GM12801 (cell line): ENCODE data around the gene SP7.

Experiments used
- TF ChIP-seq, protein P1 (sequence below): IDR thresholded peaks from one replicate; pipeline ENCODE4 v1.5.1; 2011; ENCODE audit warnings: control low read depth; ENCODE audit not compliant: insufficient read length; ENCODE audit errors: extremely low read depth

The SP7 gene

GRCh38 chr12:53288322-53288721 lies 47.8 kb downstream of the SP7 start:
- TF ChIP-seq, protein P1, sequence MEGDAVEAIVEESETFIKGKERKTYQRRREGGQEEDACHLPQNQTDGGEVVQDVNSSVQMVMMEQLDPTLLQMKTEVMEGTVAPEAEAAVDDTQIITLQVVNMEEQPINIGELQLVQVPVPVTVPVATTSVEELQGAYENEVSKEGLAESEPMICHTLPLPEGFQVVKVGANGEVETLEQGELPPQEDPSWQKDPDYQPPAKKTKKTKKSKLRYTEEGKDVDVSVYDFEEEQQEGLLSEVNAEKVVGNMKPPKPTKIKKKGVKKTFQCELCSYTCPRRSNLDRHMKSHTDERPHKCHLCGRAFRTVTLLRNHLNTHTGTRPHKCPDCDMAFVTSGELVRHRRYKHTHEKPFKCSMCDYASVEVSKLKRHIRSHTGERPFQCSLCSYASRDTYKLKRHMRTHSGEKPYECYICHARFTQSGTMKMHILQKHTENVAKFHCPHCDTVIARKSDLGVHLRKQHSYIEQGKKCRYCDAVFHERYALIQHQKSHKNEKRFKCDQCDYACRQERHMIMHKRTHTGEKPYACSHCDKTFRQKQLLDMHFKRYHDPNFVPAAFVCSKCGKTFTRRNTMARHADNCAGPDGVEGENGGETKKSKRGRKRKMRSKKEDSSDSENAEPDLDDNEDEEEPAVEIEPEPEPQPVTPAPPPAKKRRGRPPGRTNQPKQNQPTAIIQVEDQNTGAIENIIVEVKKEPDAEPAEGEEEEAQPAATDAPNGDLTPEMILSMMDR: no peak

DNA sequence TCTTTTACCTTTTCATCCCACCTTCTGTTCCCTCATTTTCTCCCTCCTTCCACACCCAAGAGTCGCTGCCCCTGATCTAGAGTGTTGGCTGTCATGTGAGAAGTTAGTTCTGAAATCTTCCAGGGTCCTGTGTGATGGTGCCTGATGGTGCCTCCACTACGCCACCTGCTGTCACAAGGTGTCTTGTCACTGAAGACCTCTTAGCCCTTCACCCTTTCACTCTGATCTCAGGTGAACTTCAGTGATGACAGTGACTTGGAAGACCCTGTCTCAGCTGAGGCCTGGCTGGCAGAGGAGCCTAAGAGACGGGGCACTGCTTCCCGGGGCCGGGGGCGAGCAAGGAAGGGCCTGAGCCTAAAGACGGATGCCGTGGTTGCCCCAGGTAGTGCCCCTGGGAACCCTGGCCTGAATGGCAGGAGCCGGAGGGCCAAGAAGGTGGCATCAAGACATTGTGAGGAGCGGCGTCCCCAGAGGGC lies 48.4 kb downstream of the SP7 start:
- TF ChIP-seq, protein P1: no peak

DNA sequence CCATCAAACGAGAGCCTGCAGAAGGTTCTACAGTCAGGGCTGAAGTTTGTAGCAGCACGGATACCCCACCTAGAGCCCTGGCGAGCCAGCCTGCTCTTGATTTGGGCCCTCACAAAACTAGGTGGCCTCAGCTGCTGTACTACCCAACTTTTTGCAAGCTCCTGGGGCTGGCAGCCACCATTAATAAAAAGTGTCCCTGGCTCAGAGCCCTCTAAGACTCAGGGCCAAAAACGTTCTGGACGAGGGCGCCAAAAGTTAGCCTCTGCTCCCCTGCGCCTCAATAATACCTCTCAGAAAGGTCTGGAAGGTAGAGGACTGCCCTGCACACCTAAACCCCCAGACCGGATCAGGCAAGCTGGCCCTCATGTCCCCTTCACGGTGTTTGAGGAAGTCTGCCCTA lies 49.7 kb downstream of the SP7 start:
- TF ChIP-seq, protein P1: no peak

- TF ChIP-seq, protein P1: no peak
Observed at GRCh38 chr12:53279888-53280498, 56.2 kb downstream of the SP7 start.

DNA sequence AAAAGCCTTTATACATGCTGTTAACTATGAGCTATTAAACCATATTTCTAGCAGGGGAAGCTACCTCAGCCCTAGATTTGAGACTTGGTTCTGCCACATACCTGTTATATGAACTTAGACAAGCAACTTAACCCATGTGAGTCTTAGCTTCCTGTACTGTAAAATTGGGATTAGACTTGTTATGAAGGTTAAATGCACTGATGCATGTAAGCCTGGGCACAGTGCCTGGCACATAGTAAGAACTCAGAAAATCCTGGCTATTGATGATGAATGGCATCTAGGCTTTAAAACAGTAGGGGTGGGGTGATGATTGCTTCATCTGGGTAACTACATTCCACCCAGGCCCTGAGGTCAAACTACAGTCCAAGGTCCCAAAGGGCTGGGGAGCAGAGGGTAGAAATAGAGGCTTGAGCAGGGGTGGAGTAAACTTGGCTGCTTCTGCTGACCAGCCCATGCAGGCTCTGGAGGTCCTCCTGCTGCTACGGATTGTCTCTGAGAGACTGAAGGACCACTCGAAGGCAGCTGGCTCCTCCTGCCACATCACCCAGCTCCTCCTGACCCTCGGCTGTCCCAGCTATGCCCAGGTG lies 56.8 kb downstream of the SP7 start:
- TF ChIP-seq, protein P1: no peak

DNA sequence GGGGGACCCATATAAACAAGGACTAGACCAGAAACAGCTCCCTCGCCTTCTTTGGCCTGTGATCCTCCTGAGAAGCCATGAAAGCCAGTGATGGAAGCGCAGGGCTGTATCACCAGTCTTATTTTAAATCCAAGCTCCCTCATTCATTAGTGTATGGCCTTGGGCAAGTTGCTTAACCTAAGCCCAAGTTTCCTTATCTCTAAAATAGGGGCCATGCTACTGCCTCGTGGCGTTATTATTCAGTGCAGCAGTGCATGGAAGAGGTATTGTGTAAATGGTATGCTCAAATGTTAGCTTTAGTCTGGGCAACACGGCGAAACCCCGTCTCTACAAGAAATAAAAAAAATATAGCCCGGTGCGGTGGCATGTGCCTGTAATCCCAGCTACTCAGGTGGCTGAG lies 58.2 kb downstream of the SP7 start:
- TF ChIP-seq, protein P1: no peak
